Medulla oblongata (tissue), 1 donor: ENCODE data around the gene FAM114A2.
"Not testable (repeated sequence)": the region's sequence is repeated elsewhere in the genome, so short reads cannot be mapped to it uniquely, and the experiment has no call there.

Experiments used
- DNase-seq: peaks from one replicate; pipeline ENCODE4 v3.0.0-alpha.2; 2015; ENCODE audit errors: extremely low spot score

FAM114A2 gene

GRCh38 chr5:154038707-154039457 is at the start of gene FAM114A2, which contains the start of gene MFAP3:
TSS of gene FAM114A2 (minus strand) at chr5:154038910. CDS start at chr5:154034953, 3,957 bp downstream.
TSS of gene MFAP3 (plus strand) at chr5:154038967. CDS start at chr5:154049723, 10,756 bp downstream.
- DNase-seq, result peak; percentile 82

GRCh38 chr5:154087260-154087659 is 48.5 kb upstream of the FAM114A2 start:
- peak; percentile 67 for DNase-seq

GRCh38 chr5:154086641-154087040 is 47.9 kb upstream of the FAM114A2 start:
- DNase-seq, result no peak

GRCh38 chr5:154086146-154086545 is 47.4 kb upstream of the FAM114A2 start:
- no peak for DNase-seq

GRCh38 chr5:154084062-154084639 is 45.4 kb upstream of the FAM114A2 start:
- DNase-seq, result no peak

GRCh38 chr5:154081246-154081645 is 42.5 kb upstream of the FAM114A2 start:
- DNase-seq, result no peak

GRCh38 chr5:154078272-154078671 is 39.6 kb upstream of the FAM114A2 start:
- no peak for DNase-seq

- DNase-seq, result no peak
Observed at GRCh38 chr5:154077696-154078095, 39.0 kb upstream of the FAM114A2 start.

- DNase-seq, result no peak
Observed at GRCh38 chr5:154076240-154076922, 37.7 kb upstream of the FAM114A2 start.

- peak; percentile 89 for DNase-seq
Observed at GRCh38 chr5:154072414-154073171, 33.9 kb upstream of the FAM114A2 start.

- no peak for DNase-seq
Observed at GRCh38 chr5:154071799-154072413, 33.2 kb upstream of the FAM114A2 start.

GRCh38 chr5:154069854-154070253 is 31.1 kb upstream of the FAM114A2 start:
- not testable (repeated sequence) for DNase-seq

GRCh38 chr5:154065971-154066370 is 27.3 kb upstream of the FAM114A2 start:
- DNase-seq, result no peak

GRCh38 chr5:154063372-154063771 is 24.7 kb upstream of the FAM114A2 start:
- no peak for DNase-seq

- DNase-seq, result no peak
Observed at GRCh38 chr5:154060606-154061005, 21.9 kb upstream of the FAM114A2 start.

GRCh38 chr5:154059583-154059982 is 20.9 kb upstream of the FAM114A2 start:
- DNase-seq, result no peak

- DNase-seq, result no peak
Observed at GRCh38 chr5:154059039-154059430, 20.3 kb upstream of the FAM114A2 start.

GRCh38 chr5:154058055-154059038 is 19.6 kb upstream of the FAM114A2 start:
- DNase-seq, result no peak

GRCh38 chr5:154055201-154055600 is 16.5 kb upstream of the FAM114A2 start:
- no peak for DNase-seq

- no peak for DNase-seq
Observed at GRCh38 chr5:154053468-154053867, 14.8 kb upstream of the FAM114A2 start.
